Transverse colon (tissue), 4 donors: ENCODE results near the gene ARHGEF26.

ENCODE experiments used
- POLR2AphosphoS5 ChIP-seq, 3 donors: sonication (generic); formaldehyde crosslinking; IDR thresholded peaks; one replicate each; pipeline ENCODE4 v1.6.1; 2016; ENCODE audit warnings: antibody characterized with exemption in 3 of 3
- TF ChIP-seq, protein P1 (sequence below), 5 experiments: fragments of 200-600 bp in 3 of 5; fragments of 450-650 bp in 2 of 5; sonication (generic) in 3 of 5; IDR thresholded peaks; 1 replicate in 2 of 5; 2 replicates in 3 of 5; pipeline ENCODE4 v1.5.1; 2016 to 2017; ENCODE audit warnings: antibody characterized with exemption in 5 of 5, inconsistent platforms in 3 of 5, mild to moderate bottlenecking in 2 of 5, moderate library complexity in 1 of 5

- TF ChIP-seq, protein P1, sequence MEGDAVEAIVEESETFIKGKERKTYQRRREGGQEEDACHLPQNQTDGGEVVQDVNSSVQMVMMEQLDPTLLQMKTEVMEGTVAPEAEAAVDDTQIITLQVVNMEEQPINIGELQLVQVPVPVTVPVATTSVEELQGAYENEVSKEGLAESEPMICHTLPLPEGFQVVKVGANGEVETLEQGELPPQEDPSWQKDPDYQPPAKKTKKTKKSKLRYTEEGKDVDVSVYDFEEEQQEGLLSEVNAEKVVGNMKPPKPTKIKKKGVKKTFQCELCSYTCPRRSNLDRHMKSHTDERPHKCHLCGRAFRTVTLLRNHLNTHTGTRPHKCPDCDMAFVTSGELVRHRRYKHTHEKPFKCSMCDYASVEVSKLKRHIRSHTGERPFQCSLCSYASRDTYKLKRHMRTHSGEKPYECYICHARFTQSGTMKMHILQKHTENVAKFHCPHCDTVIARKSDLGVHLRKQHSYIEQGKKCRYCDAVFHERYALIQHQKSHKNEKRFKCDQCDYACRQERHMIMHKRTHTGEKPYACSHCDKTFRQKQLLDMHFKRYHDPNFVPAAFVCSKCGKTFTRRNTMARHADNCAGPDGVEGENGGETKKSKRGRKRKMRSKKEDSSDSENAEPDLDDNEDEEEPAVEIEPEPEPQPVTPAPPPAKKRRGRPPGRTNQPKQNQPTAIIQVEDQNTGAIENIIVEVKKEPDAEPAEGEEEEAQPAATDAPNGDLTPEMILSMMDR (IDR thresholded peaks at IDR 0.05) = peak; percentile 31 to 52 (median 44)
- no peak for TF ChIP-seq POLR2AphosphoS5 (IDR thresholded peaks at IDR 0.05)
These were observed 25.3 kb upstream of the ARHGEF26 start for GRCh38 chr3:154095832-154096421.
